Trophoblast cell (in vitro differentiated cells and primary cell): ENCODE measurements around the gene ECM2.

Source experiments
- DNase-seq, 2 donors: peaks; one replicate each; pipeline ENCODE4 v3.0.0-alpha.2; 2016
- H2AFZ ChIP-seq: 2 replicates; pipeline ENCODE4 v1.6.1; 2013; ENCODE audit warnings: low read length, moderate library complexity, mild to moderate bottlenecking; ENCODE audit not compliant: insufficient read depth, poor library complexity
- H2AK5ac ChIP-seq: 2 replicates; pipeline ENCODE4 v1.6.1; 2013; ENCODE audit warnings: mild to moderate bottlenecking, low read length
- H2BK120ac ChIP-seq: 2 replicates; pipeline ENCODE4 v1.6.1; 2013; ENCODE audit warnings: low read length, mild to moderate bottlenecking, moderate library complexity; ENCODE audit not compliant: insufficient read depth, poor library complexity
- H2BK12ac ChIP-seq: 2 replicates; pipeline ENCODE4 v1.6.1; 2013; ENCODE audit warnings: mild to moderate bottlenecking, low read length, moderate library complexity
- H2BK5ac ChIP-seq: 2 replicates; pipeline ENCODE4 v1.6.1; 2013; ENCODE audit warnings: low read length, low read depth, moderate library complexity, mild to moderate bottlenecking; ENCODE audit not compliant: poor library complexity
- H3K14ac ChIP-seq: 2 replicates; pipeline ENCODE4 v1.6.1; 2013; ENCODE audit warnings: mild to moderate bottlenecking, low read length
- H3K18ac ChIP-seq: 2 replicates; pipeline ENCODE4 v1.6.1; 2013; ENCODE audit warnings: mild to moderate bottlenecking, low read length
- H3K23ac ChIP-seq: 2 replicates; pipeline ENCODE4 v1.6.1; 2013; ENCODE audit warnings: low read length
- H3K27ac ChIP-seq: 2 replicates; pipeline ENCODE4 v1.5.1; 2013; ENCODE audit warnings: low read depth, mild to moderate bottlenecking, inconsistent platforms, low read length, moderate library complexity
- H3K27me3 ChIP-seq: 2 replicates; pipeline ENCODE4 v1.6.1; 2013; ENCODE audit warnings: inconsistent platforms, mild to moderate bottlenecking, low read length, moderate library complexity; ENCODE audit not compliant: insufficient read depth
- H3K36me3 ChIP-seq, 2 experiments: 1 replicate in 1 of 2; 2 replicates in 1 of 2; pipeline ENCODE4 v1.6.1; 2013; ENCODE audit warnings: low read length in 2 of 2, mild to moderate bottlenecking in 2 of 2, moderate library complexity in 1 of 2; ENCODE audit not compliant: insufficient read depth in 2 of 2, control insufficient read depth in 1 of 2
- H3K4ac ChIP-seq: 2 replicates; pipeline ENCODE4 v1.6.1; 2013; ENCODE audit warnings: low read depth, mild to moderate bottlenecking, low read length, moderate library complexity
- H3K4me1 ChIP-seq, 2 experiments: 1 replicate in 1 of 2; 2 replicates in 1 of 2; pipeline ENCODE4 v1.6.1; 2013; ENCODE audit warnings: low read length in 2 of 2, mild to moderate bottlenecking in 2 of 2, moderate library complexity in 1 of 2; ENCODE audit not compliant: insufficient read depth in 2 of 2, control insufficient read depth in 1 of 2
- H3K4me2 ChIP-seq: 2 replicates; pipeline ENCODE4 v1.6.1; 2013; ENCODE audit warnings: inconsistent platforms, mild to moderate bottlenecking, low read length, moderate library complexity
- H3K4me3 ChIP-seq: 2 replicates; pipeline ENCODE4 v1.5.1; 2013; ENCODE audit warnings: mild to moderate bottlenecking, low read depth, low read length, inconsistent platforms
- H3K79me1 ChIP-seq: one replicate; pipeline ENCODE4 v1.6.1; 2013; ENCODE audit warnings: low read length
- H3K79me2 ChIP-seq: 2 replicates; pipeline ENCODE4 v1.6.1; 2013; ENCODE audit warnings: low read length, mild to moderate bottlenecking; ENCODE audit not compliant: control insufficient read depth, insufficient read depth, poor library complexity
- H3K9ac ChIP-seq: 2 replicates; pipeline ENCODE4 v1.6.1; 2013; ENCODE audit warnings: mild to moderate bottlenecking, low read length
- H3K9me3 ChIP-seq: 2 replicates; pipeline ENCODE4 v1.6.1; 2013; ENCODE audit warnings: low read depth, mild to moderate bottlenecking, control low read depth, inconsistent platforms, low read length; ENCODE audit not compliant: insufficient read depth
- H4K12ac ChIP-seq: 2 replicates; pipeline ENCODE4 v1.6.1; 2013; ENCODE audit warnings: low read depth, mild to moderate bottlenecking, low read length, moderate library complexity
- H4K8ac ChIP-seq: 2 replicates; pipeline ENCODE4 v1.6.1; 2013; ENCODE audit warnings: low read depth, mild to moderate bottlenecking, low read length, moderate library complexity
- H4K91ac ChIP-seq: one replicate; pipeline ENCODE4 v1.6.1; 2013; ENCODE audit warnings: low read depth, mild to moderate bottlenecking, low read length, moderate library complexity
- WGBS: extraction: QIAGEN DNeasy Blood & Tissue Kit; methylation state at CpG from one replicate; pipeline ENCODE4 v1.1.7; 2013; ENCODE audit warnings: missing lambda C conversion rate; ENCODE audit not compliant: insufficient read length, insufficient coverage; ENCODE audit errors: extremely low coverage; 5-methylcytosine and 5-hydroxymethylcytosine counted together

ECM2 gene

GRCh38 chr9:92486371-92486770 lies 49.4 kb downstream of the ECM2 start:
- H3K79me2 ChIP-seq, result no peaks in the 10 kb centered on the region
- no peak overlapping the region for H3K18ac ChIP-seq
- H3K27ac ChIP-seq, result no peak overlapping the region
- peaks cover 0 to 2% of the 10 kb centered on the region in 2 experiments for H3K4me1 ChIP-seq
- H3K23ac ChIP-seq, result no peak overlapping the region
- no peak overlapping the region for H2AFZ ChIP-seq
- H3K14ac ChIP-seq, result no peak overlapping the region
- H2BK12ac ChIP-seq, result no peak overlapping the region
- no peaks in the 10 kb centered on the region for H3K79me1 ChIP-seq
- H3K9ac ChIP-seq, result no peak overlapping the region
- no peak overlapping the region for H4K12ac ChIP-seq
- H3K27me3 ChIP-seq, result no peaks in the 10 kb centered on the region
- H4K8ac ChIP-seq, result no peak overlapping the region
- H2BK120ac ChIP-seq, result no peak overlapping the region
- no peak overlapping the region for H3K4me2 ChIP-seq
- WGBS, result no CpG with 5 or more reads among the region's 3 CpGs
- H3K4me3 ChIP-seq, result no peak overlapping the region
- no peak overlapping the region for H2BK5ac ChIP-seq
- no peak for DNase-seq
- H3K9me3 ChIP-seq, result no peaks in the 10 kb centered on the region
- H2AK5ac ChIP-seq, result no peak overlapping the region
- H4K91ac ChIP-seq, result no peak overlapping the region
- no peak overlapping the region for H3K4ac ChIP-seq
- H3K36me3 ChIP-seq, result no peaks in the 10 kb centered on the region

- H3K23ac ChIP-seq, result no peak overlapping the region
- no peak overlapping the region for H2BK5ac ChIP-seq
- H3K79me1 ChIP-seq, result no peaks in the 10 kb centered on the region
- no peaks in the 10 kb centered on the region for H3K9me3 ChIP-seq
- no peak overlapping the region for H3K4me2 ChIP-seq
- no peak overlapping the region for H2AFZ ChIP-seq
- H4K91ac ChIP-seq, result no peak overlapping the region
- no peak for DNase-seq
- H3K4ac ChIP-seq, result no peak overlapping the region
- no peaks in the 10 kb centered on the region for H3K36me3 ChIP-seq
- H3K27ac ChIP-seq, result no peak overlapping the region
- no CpG with 5 or more reads among the region's 3 CpGs for WGBS
- H2AK5ac ChIP-seq, result no peak overlapping the region
- no peak overlapping the region for H3K9ac ChIP-seq
- no peaks in the 10 kb centered on the region for H3K27me3 ChIP-seq
- no peak overlapping the region for H3K18ac ChIP-seq
- no peak overlapping the region for H3K4me3 ChIP-seq
- H2BK120ac ChIP-seq, result no peak overlapping the region
- H4K8ac ChIP-seq, result no peak overlapping the region
- H3K14ac ChIP-seq, result no peak overlapping the region
- no peaks in the 10 kb centered on the region for H3K79me2 ChIP-seq
- H4K12ac ChIP-seq, result no peak overlapping the region
- H2BK12ac ChIP-seq, result no peak overlapping the region
- H3K4me1 ChIP-seq, result peaks cover 0 to 2% of the 10 kb centered on the region in 2 experiments
Observed at GRCh38 chr9:92484563-92484962, 51.2 kb downstream of the ECM2 start.

- peak in 1 of 2 donors; percentile 20 for DNase-seq
- H3K79me2 ChIP-seq, result no peaks in the 10 kb centered on the region
- no peak overlapping the region for H2BK5ac ChIP-seq
- no peak overlapping the region for H3K14ac ChIP-seq
- H3K23ac ChIP-seq, result no peak overlapping the region
- no peaks in the 10 kb centered on the region for H3K27me3 ChIP-seq
- no peak overlapping the region for H4K91ac ChIP-seq
- peaks cover 0 to 2% of the 10 kb centered on the region in 2 experiments for H3K4me1 ChIP-seq
- H3K18ac ChIP-seq, result no peak overlapping the region
- H3K4me2 ChIP-seq, result no peak overlapping the region
- H3K9me3 ChIP-seq, result no peaks in the 10 kb centered on the region
- WGBS, result no CpG with 5 or more reads among the region's 5 CpGs
- no peak overlapping the region for H3K27ac ChIP-seq
- no peaks in the 10 kb centered on the region for H3K79me1 ChIP-seq
- no peaks in the 10 kb centered on the region for H3K36me3 ChIP-seq
- H2BK12ac ChIP-seq, result no peak overlapping the region
- H3K4ac ChIP-seq, result no peak overlapping the region
- H3K9ac ChIP-seq, result no peak overlapping the region
- H4K8ac ChIP-seq, result no peak overlapping the region
- no peak overlapping the region for H2AFZ ChIP-seq
- no peak overlapping the region for H2AK5ac ChIP-seq
- H2BK120ac ChIP-seq, result no peak overlapping the region
- H3K4me3 ChIP-seq, result no peak overlapping the region
- H4K12ac ChIP-seq, result no peak overlapping the region
Observed at GRCh38 chr9:92483627-92484545, 51.9 kb downstream of the ECM2 start.

GRCh38 chr9:92482805-92483204 lies 53.0 kb downstream of the ECM2 start:
- Histone ChIP-seq H2BK12ac (no peak overlapping the region), H4K8ac (no peak overlapping the region), H2BK5ac (no peak overlapping the region), H4K12ac (no peak overlapping the region), H3K27me3 (no peaks in the 10 kb centered on the region), H2AFZ (no peak overlapping the region), H2AK5ac (no peak overlapping the region), H2BK120ac (no peak overlapping the region), H4K91ac (no peak overlapping the region), H3K14ac (no peak overlapping the region), H3K23ac (no peak overlapping the region), H3K9ac (no peak overlapping the region), H3K18ac (no peak overlapping the region), H3K4ac (no peak overlapping the region), H3K4me1 (peaks cover 0 to 2% of the 10 kb centered on the region in 2 experiments), H3K79me1 (no peaks in the 10 kb centered on the region), H3K9me3 (no peaks in the 10 kb centered on the region), H3K36me3 (no peaks in the 10 kb centered on the region), H3K27ac (no peak overlapping the region), H3K79me2 (no peaks in the 10 kb centered on the region), H3K4me3 (no peak overlapping the region), H3K4me2 (no peak overlapping the region)
- no peak for DNase-seq
